NCI-H69 (cell line): ENCODE measurements around the gene ITM2B.

Source experiments
- DNase-seq: peaks from one replicate; lab custom pipeline; 2025; lab: John Stamatoyannopoulos, UW

Gene ITM2B

GRCh38 chr13:48311223-48311622 is 78.2 kb downstream of the ITM2B start:
- DNase-seq: no peak

- no peak for DNase-seq
Measured at GRCh38 chr13:48315969-48316650, 83.1 kb downstream of the ITM2B start.

GRCh38 chr13:48316826-48317510 is 84.0 kb downstream of the ITM2B start:
- no peak for DNase-seq

- no peak for DNase-seq
Measured at GRCh38 chr13:48317511-48318376, 84.7 kb downstream of the ITM2B start.

- no peak for DNase-seq
Measured at GRCh38 chr13:48318377-48318811, 85.4 kb downstream of the ITM2B start.

- DNase-seq: no peak
Measured at GRCh38 chr13:48318821-48319511, 86.0 kb downstream of the ITM2B start.
